Uterus (tissue), 2 donors: ENCODE measurements around the gene CDK6.

Experiments
- CTCF ChIP-seq, 4 experiments: fragments of 200-600 bp in 2 of 4; fragments of 450-650 bp in 2 of 4; sonication (generic) in 2 of 4; IDR thresholded peaks; one replicate each; pipeline ENCODE4 v1.5.1; 2016 to 2019; ENCODE audit warnings: antibody characterized with exemption in 4 of 4, mild to moderate bottlenecking in 2 of 4, moderate library complexity in 1 of 4
- POLR2A ChIP-seq, 2 donors: fragments of 450-650 bp; IDR thresholded peaks; one replicate each; pipeline ENCODE4 v1.6.1; 2016; ENCODE audit warnings: antibody characterized with exemption in 2 of 2, mild to moderate bottlenecking in 1 of 2, moderate library complexity in 1 of 2

- TF ChIP-seq CTCF (IDR thresholded peaks at IDR 0.05) (no peak), POLR2A (IDR thresholded peaks at IDR 0.05) (no peak)
Observed at GRCh38 chr7:92714280-92714679, 122.1 kb downstream of the CDK6 start.
